K562 (cell line): ENCODE measurements around the gene PNPLA1. TPM values are rescaled to one million over a fixed set of nuclear protein-coding genes. Genes with fewer than 3 reads are reported as not detected.
A peak's percentile ranks its signal among the peaks of the same experiment; 100 is the strongest.

Experiments
- ATAC-seq: fragments of 200-7000 bp; cut with Tn5 transposase; 3 replicates; pipeline ENCODE4 v1.9.1; 2020; ENCODE audit warnings: moderate library complexity
- BruUV-seq: library from RNA; stranded (reverse); fragments of 400-500 nt; replicated peaks from 2 replicates; lab custom pipeline; 2021; lab: Mats Ljungman, UMichigan
- CTCF ChIA-PET: fragments of 300-600 bp; formaldehyde crosslinking; extraction: SDS; loops from one replicate; lab custom pipeline; 2021; ENCODE audit warnings: low intra/inter-chr PET ratio; lab: Yijun Ruan, JAX
- POLR2A ChIA-PET: fragments of 300-600, 350-650 bp; sonication (Branson Sonifier 250); formaldehyde crosslinking; extraction: SDS; loops from one replicate; lab custom pipeline; 2021; ENCODE audit warnings: antibody characterized with exemption, inconsistent platforms; lab: Yijun Ruan, JAX
- DNase-seq, 4 experiments: peaks; one replicate each; pipeline versions ENCODE4 v3.0.0 to v3.0.0-alpha.2; 2011 to 2018; ENCODE audit warnings: low spot score in 3 of 4, mixed read lengths in 3 of 4; ENCODE audit errors: extremely low read depth in 1 of 4
- FAIRE-seq: peaks from 2 replicates; lab custom pipeline; 2011; peaks lifted over from hg19 to GRCh38; lab: Jason Lieb, UNC
- H2AFZ ChIP-seq: 2 replicates; pipeline ENCODE4 v1.6.0; 2011; ENCODE audit warnings: low read depth, low read length, control low read depth, inconsistent platforms
- H3K27ac ChIP-seq: fragments of 200-600 bp; 3 replicates; pipeline ENCODE4 v1.8.0; 2011; ENCODE audit warnings: low read depth, mild to moderate bottlenecking, control low read depth, inconsistent platforms, low read length, moderate library complexity, mixed read lengths; ENCODE audit errors: extremely low read depth
- H3K27me3 ChIP-seq, 2 experiments: fragments of 300-600 bp in 1 of 2; 2 replicates in 1 of 2; 3 replicates in 1 of 2; pipeline versions ENCODE4 v1.6.0 to v1.8.0; 2011; ENCODE audit warnings: inconsistent platforms in 2 of 2, low read length in 2 of 2, mild to moderate bottlenecking in 1 of 2, mixed read lengths in 1 of 2, moderate library complexity in 1 of 2; ENCODE audit not compliant: control insufficient read depth in 2 of 2, insufficient read depth in 2 of 2
- H3K36me3 ChIP-seq: fragments of 300-600 bp; 3 replicates; pipeline ENCODE4 v1.8.0; 2011; ENCODE audit warnings: mild to moderate bottlenecking, low read length, inconsistent platforms; ENCODE audit not compliant: control insufficient read depth, insufficient read depth
- H3K4me1 ChIP-seq, 2 experiments: fragments of 200-600 bp in 1 of 2; replicated peaks in 1 of 2; 2 replicates in 1 of 2; 3 replicates in 1 of 2; pipeline versions ENCODE4 v1.5.1 to v1.8.0; 2011; ENCODE audit warnings: inconsistent platforms in 2 of 2, low read length in 2 of 2, mild to moderate bottlenecking in 1 of 2, mixed read lengths in 1 of 2, moderate library complexity in 1 of 2; ENCODE audit not compliant: control insufficient read depth in 2 of 2, insufficient read depth in 2 of 2
- H3K4me2 ChIP-seq: 2 replicates; pipeline ENCODE4 v1.6.1; 2011; ENCODE audit warnings: low read length, control low read depth, inconsistent platforms, mixed read lengths; ENCODE audit not compliant: insufficient read depth
- H3K4me3 ChIP-seq: fragments of 200-600 bp; sonication (generic), shearing (Covaris generic); 2 replicates; pipeline ENCODE4 v1.5.1; 2016; ENCODE audit warnings: control low read depth, inconsistent platforms
- H3K79me2 ChIP-seq: fragments of 200-600 bp; 3 replicates; pipeline ENCODE4 v1.8.0; 2011; ENCODE audit warnings: low read length, inconsistent platforms; ENCODE audit not compliant: control insufficient read depth, insufficient read depth
- H3K9ac ChIP-seq, 2 experiments: 2 replicates each; pipeline versions ENCODE4 v1.6.0 to v1.6.1; 2011; ENCODE audit warnings: low read depth in 2 of 2, low read length in 2 of 2, control low read depth in 1 of 2, inconsistent platforms in 1 of 2, mild to moderate bottlenecking in 1 of 2, mixed read lengths in 1 of 2; ENCODE audit not compliant: insufficient read depth in 1 of 2
- H3K9me1 ChIP-seq: one replicate; pipeline ENCODE4 v1.6.0; 2011; ENCODE audit warnings: inconsistent platforms, mild to moderate bottlenecking, low read length, moderate library complexity; ENCODE audit not compliant: control insufficient read depth, insufficient read depth
- H3K9me3 ChIP-seq: replicated peaks from 2 replicates; pipeline ENCODE4 v1.5.1; 2011; ENCODE audit warnings: low read depth, low read length, inconsistent platforms; ENCODE audit not compliant: control insufficient read depth, insufficient read depth
- H4K20me1 ChIP-seq: replicated peaks from 2 replicates; pipeline ENCODE4 v1.6.1; 2011; ENCODE audit warnings: low read length, inconsistent platforms, mixed read lengths; ENCODE audit not compliant: control insufficient read depth, insufficient read depth
- C11orf30 ChIP-seq: fragments of 450-650 bp; IDR thresholded peaks from 2 replicates; pipeline ENCODE4 v1.6.1; 2016; ENCODE audit warnings: low read depth, mild to moderate bottlenecking
- CBFA2T3 ChIP-seq: fragments of 450-650 bp; IDR thresholded peaks from 2 replicates; pipeline ENCODE4 v1.6.1; 2017
- CREB1 ChIP-seq, 2 experiments: sonication (generic) in 1 of 2; formaldehyde crosslinking in 1 of 2; IDR thresholded peaks; 2 replicates each; pipeline versions ENCODE4 v1.6.1 to v1.8.0; 2012 to 2022; ENCODE audit warnings: inconsistent platforms in 1 of 2, mild to moderate bottlenecking in 1 of 2, missing genetic modification reagents in 1 of 2, moderate library complexity in 1 of 2
- CTBP1 ChIP-seq: fragments of 450-650 bp; IDR thresholded peaks from 2 replicates; pipeline ENCODE4 v1.6.1; 2016; ENCODE audit warnings: borderline replicate concordance
- DPF2 ChIP-seq: fragments of 450-650 bp; IDR thresholded peaks from 2 replicates; pipeline ENCODE4 v1.6.1; 2016
- FOSL1 ChIP-seq: fragments of 200-800 bp; sonication (Bioruptor generic); conservative IDR thresholded peaks from 2 replicates; pipeline ENCODE4 v1.6.1; 2016; ENCODE audit warnings: missing genetic modification characterization, missing compliant biosample characterization
- GABPB1 ChIP-seq: sonication (generic); formaldehyde crosslinking; IDR thresholded peaks from 2 replicates; pipeline ENCODE4 v1.8.0; 2022; ENCODE audit warnings: mild to moderate bottlenecking, missing genetic modification reagents
- JUND ChIP-seq, 2 experiments: IDR thresholded peaks; 2 replicates in 1 of 2; 3 replicates in 1 of 2; pipeline ENCODE4 v1.6.1; 2011; ENCODE audit warnings: borderline replicate concordance in 2 of 2, low read depth in 2 of 2, low read length in 2 of 2, improper control_type of control experiment in 1 of 2, missing biosample characterization in 1 of 2, missing genetic modification characterization in 1 of 2, missing genetic modification reagents in 1 of 2
- MEIS2 ChIP-seq: fragments of 450-650 bp; IDR thresholded peaks from 2 replicates; pipeline ENCODE4 v1.6.1; 2014; ENCODE audit warnings: mild to moderate bottlenecking; ENCODE audit not compliant: partially characterized antibody
- NFE2 ChIP-seq: IDR thresholded peaks from 2 replicates; pipeline ENCODE4 v1.6.1; 2014; ENCODE audit warnings: antibody characterized with exemption, low read depth
- SMAD4 ChIP-seq: fragments of 250-450 bp; sonication (Bioruptor Pico); conservative IDR thresholded peaks from 2 replicates; pipeline ENCODE4 v1.8.0; 2021; ENCODE audit warnings: inconsistent platforms, mild to moderate bottlenecking, moderate library complexity
- SMARCA4 ChIP-seq: fragments of 450-650 bp; IDR thresholded peaks from 2 replicates; pipeline ENCODE4 v1.6.1; 2016
- TCF3 ChIP-seq: sonication (generic); formaldehyde crosslinking; IDR thresholded peaks from 2 replicates; pipeline ENCODE4 v1.4.0; 2020; ENCODE audit warnings: mild to moderate bottlenecking, missing genetic modification reagents
- TEAD2 ChIP-seq: fragments of 450-650 bp; IDR thresholded peaks from 2 replicates; pipeline ENCODE4 v1.6.1; 2016; ENCODE audit warnings: missing genetic modification characterization, control low read depth, missing compliant biosample characterization
- ZEB2 ChIP-seq: fragments of 450-650 bp; IDR thresholded peaks from 2 replicates; pipeline ENCODE4 v1.6.1; 2016
- ZNF253 ChIP-seq: fragments of 250-450 bp; sonication (Bioruptor Pico); conservative IDR thresholded peaks from 2 replicates; pipeline ENCODE4 v1.6.1; 2021; ENCODE audit warnings: mild to moderate bottlenecking
- WGBS: fragments of 100-300 bp; shearing (Covaris generic); methylation state at CpG from one replicate; pipeline ENCODE4 v1.1.6; 2016; ENCODE audit warnings: low coverage, mixed read lengths; ENCODE audit not compliant: insufficient coverage; ENCODE audit errors: missing lambda C conversion rate; 5-methylcytosine and 5-hydroxymethylcytosine counted together
- in situ Hi-C: fragments of 300-500 bp; cut with MboI; formaldehyde crosslinking; loops from 4 replicates; pipeline ENCODE4 v1.15.0; 2018; ENCODE audit warnings: inconsistent platforms, mixed read lengths
- intact Hi-C: fragments of 100-400 bp; cut with micrococcal nuclease; formaldehyde crosslinking; loops from 2 replicates; pipeline ENCODE4 v1.14.2; 2022
- polyA plus RNA-seq, 8 experiments: library from polyadenylated mRNA; depleted of rRNA in 4 of 8; stranded (reverse) in 5 of 8; unstranded in 3 of 8; fragments of >200 nt; fragmentation: Nextera tagmentation in 2 of 8; fragmentation: Illumina TruSeq in 1 of 8; extraction: Ambion mirVana in 2 of 8; extraction: Trizol in 1 of 8; gene quantifications; 2 replicates each; pipeline versions ENCODE4 v1.2.1 to v1.2.3, GENCODE V29; 2011 to 2014; ENCODE audit warnings: inconsistent platforms in 1 of 8, missing spikeins in 1 of 8
- total RNA-seq, 7 experiments: library from RNA; depleted of rRNA in 6 of 7; stranded (reverse); fragments of >200 nt in 6 of 7; fragmentation: Illumina TruSeq in 2 of 7; extraction: Trizol in 2 of 7; gene quantifications; 2 replicates each; pipeline versions ENCODE4 v1.2.1 to v1.2.3, GENCODE V29; 2011 to 2021; ENCODE audit warnings: low replicate concordance in 1 of 7
- TF ChIP-seq, protein P1 (sequence below), 2 experiments: fragments of 450-650 bp in 1 of 2; sonication (generic) in 1 of 2; formaldehyde crosslinking in 1 of 2; IDR thresholded peaks in 1 of 2; conservative IDR thresholded peaks in 1 of 2; 2 replicates each; pipeline versions ENCODE4 v1.6.1 to v1.8.1; 2016 to 2023; ENCODE audit warnings: mild to moderate bottlenecking in 2 of 2, moderate library complexity in 2 of 2, inconsistent platforms in 1 of 2, missing genetic modification reagents in 1 of 2
- TF ChIP-seq, protein P2 (sequence below), 2 experiments: fragments of 450-650 bp; IDR thresholded peaks; 2 replicates each; pipeline ENCODE4 v1.6.1; 2018; ENCODE audit warnings: mild to moderate bottlenecking in 2 of 2, low read depth in 1 of 2; ENCODE audit not compliant: partially characterized antibody in 2 of 2

PNPLA1 gene
- total and polyA plus RNA-seq, 9 of the 15 experiments (the other 6 are each of a cell fraction or from before 2014, with no cell fraction given): 0.04 to 0.27 (median 0.13) TPM; not detected in 2

DNA sequence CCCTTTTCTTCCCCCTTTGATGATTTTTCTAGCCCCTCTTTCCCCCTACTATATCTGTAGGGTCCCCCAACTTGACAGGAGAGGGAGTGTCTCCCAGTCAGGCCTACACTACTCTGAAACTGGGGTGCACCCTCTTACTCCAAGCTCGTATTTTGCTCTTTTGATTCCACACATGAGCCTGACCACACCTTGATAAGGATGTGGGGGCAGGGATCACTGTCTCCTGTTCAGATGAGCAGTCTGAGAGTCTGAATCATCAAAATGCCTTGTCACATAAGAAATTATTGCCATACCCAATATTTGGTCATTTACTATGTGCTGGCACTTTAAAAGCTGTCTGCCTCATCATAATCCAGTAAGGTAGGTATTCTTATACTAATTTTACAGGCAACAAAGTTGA lies 15.9 kb downstream of the PNPLA1 start:
- in situ Hi-C loops: no loop called here
- Histone ChIP-seq H3K4me2 (no peak overlapping the region), H3K79me2 (no peaks in the 10 kb centered on the region)
- TF ChIP-seq DPF2 (0 out of 2 replicates have a peak, but pooled peaks have one; percentile 28), ZNF253 (no peak), NFE2 (peak; percentile 34), MEIS2 (peak; percentile 37), SMAD4 (CRISPR knock-in tag) (peak; percentile 27), ZEB2 (0 out of 2 replicates have a peak, but pooled peaks have one; percentile 57), GABPB1 (CRISPR knock-in tag) (no peak), FOSL1 (peak; percentile 63), C11orf30 (0 out of 2 replicates have a peak, but pooled peaks have one; percentile 26), CREB1 (IDR thresholded peaks at IDR 0.05) (no peak), CREB1 (CRISPR knock-in tag; IDR thresholded peaks at IDR 0.05) (no peak), SMARCA4 (peak; percentile 22; the same call in 1 of the 2 replicates), CTBP1 (peak; percentile 12; the same call in 1 of the 2 replicates), CBFA2T3 (peak; percentile 35; the same call in 1 of the 2 replicates), TEAD2 (no peak), TCF3 (peak; percentile 20; the same call in 1 of the 2 replicates), JUND (IDR thresholded peaks at IDR 0.05; ENCODE audit: borderline replicate concordance, low read depth, low read length) (peak; percentile 36; the same call in 1 of the 2 replicates), JUND (tag; IDR thresholded peaks at IDR 0.05; ENCODE audit: borderline replicate concordance, low read depth, low read length) (no peak)
- TF ChIP-seq, protein P1, sequence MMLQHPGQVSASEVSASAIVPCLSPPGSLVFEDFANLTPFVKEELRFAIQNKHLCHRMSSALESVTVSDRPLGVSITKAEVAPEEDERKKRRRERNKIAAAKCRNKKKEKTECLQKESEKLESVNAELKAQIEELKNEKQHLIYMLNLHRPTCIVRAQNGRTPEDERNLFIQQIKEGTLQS (IDR thresholded peaks at IDR 0.05): peak; percentile 33; the same call in 1 of the 2 replicates
- TF ChIP-seq, protein P1 (CRISPR knock-in tag; conservative IDR thresholded peaks at IDR 0.05): no peak
- TF ChIP-seq, protein P2, sequence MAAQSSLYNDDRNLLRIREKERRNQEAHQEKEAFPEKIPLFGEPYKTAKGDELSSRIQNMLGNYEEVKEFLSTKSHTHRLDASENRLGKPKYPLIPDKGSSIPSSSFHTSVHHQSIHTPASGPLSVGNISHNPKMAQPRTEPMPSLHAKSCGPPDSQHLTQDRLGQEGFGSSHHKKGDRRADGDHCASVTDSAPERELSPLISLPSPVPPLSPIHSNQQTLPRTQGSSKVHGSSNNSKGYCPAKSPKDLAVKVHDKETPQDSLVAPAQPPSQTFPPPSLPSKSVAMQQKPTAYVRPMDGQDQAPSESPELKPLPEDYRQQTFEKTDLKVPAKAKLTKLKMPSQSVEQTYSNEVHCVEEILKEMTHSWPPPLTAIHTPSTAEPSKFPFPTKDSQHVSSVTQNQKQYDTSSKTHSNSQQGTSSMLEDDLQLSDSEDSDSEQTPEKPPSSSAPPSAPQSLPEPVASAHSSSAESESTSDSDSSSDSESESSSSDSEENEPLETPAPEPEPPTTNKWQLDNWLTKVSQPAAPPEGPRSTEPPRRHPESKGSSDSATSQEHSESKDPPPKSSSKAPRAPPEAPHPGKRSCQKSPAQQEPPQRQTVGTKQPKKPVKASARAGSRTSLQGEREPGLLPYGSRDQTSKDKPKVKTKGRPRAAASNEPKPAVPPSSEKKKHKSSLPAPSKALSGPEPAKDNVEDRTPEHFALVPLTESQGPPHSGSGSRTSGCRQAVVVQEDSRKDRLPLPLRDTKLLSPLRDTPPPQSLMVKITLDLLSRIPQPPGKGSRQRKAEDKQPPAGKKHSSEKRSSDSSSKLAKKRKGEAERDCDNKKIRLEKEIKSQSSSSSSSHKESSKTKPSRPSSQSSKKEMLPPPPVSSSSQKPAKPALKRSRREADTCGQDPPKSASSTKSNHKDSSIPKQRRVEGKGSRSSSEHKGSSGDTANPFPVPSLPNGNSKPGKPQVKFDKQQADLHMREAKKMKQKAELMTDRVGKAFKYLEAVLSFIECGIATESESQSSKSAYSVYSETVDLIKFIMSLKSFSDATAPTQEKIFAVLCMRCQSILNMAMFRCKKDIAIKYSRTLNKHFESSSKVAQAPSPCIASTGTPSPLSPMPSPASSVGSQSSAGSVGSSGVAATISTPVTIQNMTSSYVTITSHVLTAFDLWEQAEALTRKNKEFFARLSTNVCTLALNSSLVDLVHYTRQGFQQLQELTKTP (IDR thresholded peaks at IDR 0.05; ENCODE audit: low read depth in 1 of 2, partially characterized antibody in 2 of 2): no peak
- TF ChIP-seq, all 486 proteins: peak for 13
- 0% methylated on average over 1 of the region's 1 CpG for WGBS
- H3K27ac ChIP-seq: no peak overlapping the region
- no peaks in the 10 kb centered on the region for H3K36me3 ChIP-seq
- no peaks in the 10 kb centered on the region for H3K9me1 ChIP-seq
- BruUV-seq: no TSS peak
- ATAC-seq: no peak
- ChIA-PET POLR2A (interaction anchor here (0.8 kb wide), 1 partner anchor 309 kb away, joined by 3 read pairs; no protein-coding TSS in a partner anchor), CTCF (interaction anchor here (0.6 kb wide), 1 partner anchor 709 kb away, joined by 3 read pairs; no protein-coding TSS in a partner anchor)
- H2AFZ ChIP-seq: no peak overlapping the region
- peak in 1 of 4 experiments; percentile 45 for DNase-seq
- H3K9me3 ChIP-seq: no peaks in the 10 kb centered on the region
- peaks cover 4 to 8% of the 10 kb centered on the region in 2 experiments; a peak in 4 of 5 replicates for H3K4me1 ChIP-seq
- H3K9ac ChIP-seq: no peak overlapping the region
- no peaks in the 10 kb centered on the region; the same call in 1 of the 2 replicates for H4K20me1 ChIP-seq
- intact Hi-C loops: no loop called here
- FAIRE-seq: peak; percentile 75
- peaks cover 12 to 30% of the 10 kb centered on the region in 2 experiments for H3K27me3 ChIP-seq
- H3K4me3 ChIP-seq: no peak overlapping the region
